ENCODE results near the gene SYCN.

Gene SYCN

GRCh38 chr19:39166571-39167391, 37.3 kb downstream of the SYCN start:
- Mint-ChIP-seq H3K27me3 (no peaks in the 10 kb centered on the region), H3K4me3 (no peak overlapping the region), H3K9me3 (no peaks in the 10 kb centered on the region), H3K27ac (no peak overlapping the region), H3K36me3 (peaks cover 11 to 16% of the 10 kb centered on the region in 2 donors), H3K4me1 (peaks cover 6 to 12% of the 10 kb centered on the region in 2 donors)
- DNase-seq (no peak), ATAC-seq (replicated peaks) (no peak)

- peaks cover 8 to 14% of the 10 kb centered on the region in 2 donors for H3K36me3 Mint-ChIP-seq
- no peaks in the 10 kb centered on the region for H3K27me3 Mint-ChIP-seq
- H3K4me1 Mint-ChIP-seq = peaks cover 7 to 12% of the 10 kb centered on the region in 2 donors
- H3K4me3 Mint-ChIP-seq = no peak overlapping the region
- H3K27ac Mint-ChIP-seq = no peak overlapping the region
- DNase-seq = no peak
- ATAC-seq (replicated peaks) = no peak
- H3K9me3 Mint-ChIP-seq = no peaks in the 10 kb centered on the region
Measured at GRCh38 chr19:39165857-39166256, 38.2 kb downstream of the SYCN start.

GRCh38 chr19:39164289-39164688, 39.8 kb downstream of the SYCN start:
- Mint-ChIP-seq H3K9me3 (no peaks in the 10 kb centered on the region), H3K27me3 (no peaks in the 10 kb centered on the region), H3K4me1 (peaks cover 10 to 24% of the 10 kb centered on the region in 2 donors), H3K27ac (peak overlapping the region; percentile 31), H3K36me3 (peaks cover 5 to 11% of the 10 kb centered on the region in 2 donors), H3K4me3 (no peak overlapping the region)
- ATAC-seq (replicated peaks) (no peak), DNase-seq (no peak)

GRCh38 chr19:39163621-39164020, 40.4 kb downstream of the SYCN start:
- Mint-ChIP-seq H3K36me3 (peaks cover 0 to 7% of the 10 kb centered on the region in 2 donors), H3K27ac (no peak overlapping the region), H3K9me3 (no peaks in the 10 kb centered on the region), H3K27me3 (no peaks in the 10 kb centered on the region), H3K4me3 (no peak overlapping the region), H3K4me1 (peaks cover 10 to 26% of the 10 kb centered on the region in 2 donors)
- DNase-seq (no peak), ATAC-seq (replicated peaks) (no peak)

GRCh38 chr19:39162441-39163043, 41.5 kb downstream of the SYCN start:
- peaks cover 0 to 6% of the 10 kb centered on the region in 2 donors for H3K36me3 Mint-ChIP-seq
- no peak overlapping the region for H3K27ac Mint-ChIP-seq
- ATAC-seq (replicated peaks) (no peak), DNase-seq (no peak)
- H3K4me1 Mint-ChIP-seq = peaks cover 16 to 26% of the 10 kb centered on the region in 2 donors
- H3K27me3 Mint-ChIP-seq = no peaks in the 10 kb centered on the region
- no peak overlapping the region for H3K4me3 Mint-ChIP-seq
- H3K9me3 Mint-ChIP-seq = no peaks in the 10 kb centered on the region

- Mint-ChIP-seq H3K36me3 (peaks cover 0 to 6% of the 10 kb centered on the region in 2 donors), H3K4me3 (no peak overlapping the region), H3K9me3 (no peaks in the 10 kb centered on the region), H3K27me3 (no peaks in the 10 kb centered on the region), H3K27ac (no peak overlapping the region), H3K4me1 (peaks cover 16 to 26% of the 10 kb centered on the region in 2 donors)
- ATAC-seq (replicated peaks) = no peak
- no peak for DNase-seq
Measured at GRCh38 chr19:39160889-39161672, 43.0 kb downstream of the SYCN start.

- no peak for DNase-seq
- peaks cover 0 to 6% of the 10 kb centered on the region in 2 donors for H3K36me3 Mint-ChIP-seq
- H3K9me3 Mint-ChIP-seq = no peaks in the 10 kb centered on the region
- no peaks in the 10 kb centered on the region for H3K27me3 Mint-ChIP-seq
- H3K4me1 Mint-ChIP-seq = peaks cover 19 to 26% of the 10 kb centered on the region in 2 donors
- no peak overlapping the region for H3K4me3 Mint-ChIP-seq
- no peak overlapping the region for H3K27ac Mint-ChIP-seq
- ATAC-seq (replicated peaks) = no peak
Measured at GRCh38 chr19:39160523-39160861, 43.6 kb downstream of the SYCN start.

GRCh38 chr19:39158646-39159260, 45.3 kb downstream of the SYCN start:
- ATAC-seq (replicated peaks) = no peak
- no peak for DNase-seq
- peaks cover 1 to 10% of the 10 kb centered on the region in 2 donors for H3K36me3 Mint-ChIP-seq
- no peak overlapping the region for H3K4me3 Mint-ChIP-seq
- H3K27ac Mint-ChIP-seq = no peak overlapping the region
- peaks cover 20 to 21% of the 10 kb centered on the region in 2 donors for H3K4me1 Mint-ChIP-seq
- H3K9me3 Mint-ChIP-seq = no peaks in the 10 kb centered on the region
- H3K27me3 Mint-ChIP-seq = no peaks in the 10 kb centered on the region

GRCh38 chr19:39157997-39158389, 46.1 kb downstream of the SYCN start:
- Mint-ChIP-seq H3K4me3 (no peak overlapping the region), H3K9me3 (no peaks in the 10 kb centered on the region), H3K27me3 (no peaks in the 10 kb centered on the region), H3K27ac (no peak overlapping the region), H3K36me3 (peaks cover 2 to 10% of the 10 kb centered on the region in 2 donors), H3K4me1 (peaks cover 21% of the 10 kb centered on the region in 2 donors)
- DNase-seq = no peak
- ATAC-seq (replicated peaks) = no peak

GRCh38 chr19:39157275-39157996, 46.6 kb downstream of the SYCN start:
- H3K36me3 Mint-ChIP-seq = peaks cover 2 to 10% of the 10 kb centered on the region in 2 donors
- DNase-seq (no peak), ATAC-seq (replicated peaks) (no peak)
- H3K9me3 Mint-ChIP-seq = no peaks in the 10 kb centered on the region
- no peaks in the 10 kb centered on the region for H3K27me3 Mint-ChIP-seq
- H3K4me3 Mint-ChIP-seq = no peak overlapping the region
- H3K4me1 Mint-ChIP-seq = peaks cover 15 to 18% of the 10 kb centered on the region in 2 donors
- no peak overlapping the region for H3K27ac Mint-ChIP-seq

GRCh38 chr19:39156326-39157230, 47.5 kb downstream of the SYCN start:
- Mint-ChIP-seq H3K4me3 (no peak overlapping the region), H3K27ac (no peak overlapping the region), H3K9me3 (no peaks in the 10 kb centered on the region), H3K36me3 (peaks cover 2 to 10% of the 10 kb centered on the region in 2 donors), H3K4me1 (peaks cover 14 to 16% of the 10 kb centered on the region in 2 donors), H3K27me3 (no peaks in the 10 kb centered on the region)
- no peak for ATAC-seq (replicated peaks)
- DNase-seq = no peak

GRCh38 chr19:39155741-39156140, 48.3 kb downstream of the SYCN start:
- DNase-seq (no peak), ATAC-seq (replicated peaks) (no peak)
- Mint-ChIP-seq H3K4me3 (no peak overlapping the region), H3K4me1 (peaks cover 18 to 21% of the 10 kb centered on the region in 2 donors), H3K9me3 (no peaks in the 10 kb centered on the region), H3K36me3 (peaks cover 2 to 10% of the 10 kb centered on the region in 2 donors), H3K27me3 (no peaks in the 10 kb centered on the region), H3K27ac (peak overlapping the region; percentile 67)

Data from stimulated activated naive B cell treated with anti-CD40 and anti-IgM and Interleukin-4, amounts not matched to agents 10 μg/mL and 1 μg/mL and 100 μg/mL, for 72 hours (primary cell).